Ovary (tissue), 9 donors: ENCODE measurements around the gene CROCC2. TPM values are rescaled to one million over a fixed set of nuclear protein-coding genes. Genes with fewer than 3 reads are reported as not detected.

ENCODE experiments used
- DNase-seq, 5 donors: peaks; one replicate each; pipeline ENCODE4 v3.0.0-alpha.2; 2019 to 2020
- H3K27ac ChIP-seq, 2 donors: fragments of 200-600 bp; one replicate each; pipeline versions ENCODE4 v1.5.1 to v1.8.0; 2019 to 2022
- H3K27me3 ChIP-seq: fragments of 200-600 bp; one replicate; pipeline ENCODE4 v1.8.0; 2022
- H3K36me3 ChIP-seq: fragments of 200-600 bp; sonication (generic); one replicate; pipeline ENCODE4 v1.5.1; 2019
- H3K4me1 ChIP-seq: one replicate; pipeline ENCODE4 v1.8.1; 2013; ENCODE audit warnings: mild to moderate bottlenecking, moderate library complexity; ENCODE audit not compliant: insufficient read depth
- H3K4me3 ChIP-seq: fragments of 200-600 bp; sonication (generic); one replicate; pipeline ENCODE4 v1.5.1; 2017
- H3K9me3 ChIP-seq, 2 donors: fragments of 200-600 bp in 1 of 2; sonication (generic) in 1 of 2; one replicate each; pipeline versions ENCODE4 v1.5.1 to v1.8.1; 2013 to 2019; ENCODE audit warnings: mild to moderate bottlenecking in 1 of 2, moderate library complexity in 1 of 2
- CTCF ChIP-seq, 3 donors: fragments of 450-650 bp in 2 of 3; fragments of 200-600 bp in 1 of 3; IDR thresholded peaks; one replicate each; pipeline versions ENCODE4 v1.5.1 to v1.8.0; 2016 to 2022; ENCODE audit warnings: antibody characterized with exemption in 3 of 3, mild to moderate bottlenecking in 1 of 3
- EP300 ChIP-seq: sonication (generic); formaldehyde crosslinking; IDR thresholded peaks from one replicate; pipeline ENCODE4 v1.6.1; 2017; ENCODE audit warnings: antibody characterized with exemption
- POLR2A ChIP-seq: fragments of 450-650 bp; IDR thresholded peaks from one replicate; pipeline ENCODE4 v1.6.1; 2017; ENCODE audit warnings: antibody characterized with exemption, mild to moderate bottlenecking, moderate library complexity
- WGBS, 3 donors: extraction: QIAGEN DNeasy Blood & Tissue Kit in 1 of 3; methylation state at CpG; one replicate each; pipeline versions ENCODE4 v1.1.5 to v1.1.7; 2013 to 2017; 5-methylcytosine and 5-hydroxymethylcytosine counted together
- intact Hi-C, 4 donors: fragments of 100-400 bp; cut with DNase I; formaldehyde crosslinking; loops; one replicate each; pipeline versions ENCODE4 v1.11.0 to v1.15.1; 2022 to 2023
- polyA plus RNA-seq, 2 donors: library from polyadenylated mRNA; stranded (reverse); fragments of 200-250 nt in 1 of 2; fragments of 350-450 nt in 1 of 2; fragmentation: Illumina TruSeq in 1 of 2; extraction: RNeasy Lipid Tissue Mini Kit (QIAGEN cat#74804) in 1 of 2; gene quantifications; one replicate each; pipeline ENCODE4 v1.2.3, GENCODE V29; 2013 to 2014
- total RNA-seq, 7 donors: library from RNA; depleted of rRNA in 2 of 7; stranded (reverse); fragments of >200 nt in 2 of 7; fragmentation: NEBNext Ultra II Directional in 3 of 7; extraction: Animal tissue kit (Norgen Biotek cat#: 25700) in 3 of 7; gene quantifications; one replicate each; pipeline versions ENCODE4 v1.1.0 to v1.2.4, GENCODE V29; 2016 to 2023
- donor health status: DM: no; HTN: no; CAD: no; lungs with moderate emphysema.
- donor health status: DM: no; HTN: no; CAD: no.
- donor health status: Bipolar disorder and iron deficiency.
- donor health status: DM: yes; HTN: yes; CAD: no.
- donor health status: DM: no; HTN: no; CAD: no.
- donor health status: DM: yes; HTN: yes; CAD: no.

The CROCC2 gene
- total and polyA plus RNA-seq, 9 donors, result 0.15 to 6.1 (median 1.5) TPM; not detected in 1

GRCh38 chr2:240889601-240890560 is 16.3 kb upstream of the CROCC2 start:
- intact Hi-C loops, result no loop called here

GRCh38 chr2:240890691-240891090 is 15.4 kb upstream of the CROCC2 start:
- DNase-seq, result no peak
- no peaks in the 10 kb centered on the region for H3K4me1 ChIP-seq
- TF ChIP-seq EP300, result no peak
- no peak for TF ChIP-seq CTCF (IDR thresholded peaks at IDR 0.05)
- no peak for TF ChIP-seq POLR2A
- 89 to 91% (median 90%) methylated on average over 12 to 14 of the region's 14 CpGs for WGBS, 3 donors
- H3K36me3 ChIP-seq, result no peaks in the 10 kb centered on the region
- no peaks in the 10 kb centered on the region for H3K27me3 ChIP-seq
- H3K9me3 ChIP-seq, result no peaks in the 10 kb centered on the region
- intact Hi-C loops, result no loop called here
- H3K4me3 ChIP-seq, result no peak overlapping the region
- no peak overlapping the region for H3K27ac ChIP-seq

More at GRCh38 chr2:240889601-240890560, 16.3 kb upstream of the CROCC2 start:
- no peak for DNase-seq
- Histone ChIP-seq H3K9me3 (no peaks in the 10 kb centered on the region), H3K27ac (no peak overlapping the region), H3K4me1 (no peaks in the 10 kb centered on the region), H3K36me3 (no peaks in the 10 kb centered on the region), H3K27me3 (no peaks in the 10 kb centered on the region), H3K4me3 (no peak overlapping the region)
- TF ChIP-seq CTCF (IDR thresholded peaks at IDR 0.05) (no peak), POLR2A (no peak), EP300 (no peak)
- 88 to 91% (median 90%) methylated on average over 33 to 38 of the region's 38 CpGs for WGBS, 3 donors

GRCh38 chr2:240891492-240892340 is 14.4 kb upstream of the CROCC2 start:
- Histone ChIP-seq H3K27ac (no peak overlapping the region), H3K36me3 (no peaks in the 10 kb centered on the region), H3K27me3 (no peaks in the 10 kb centered on the region), H3K4me1 (no peaks in the 10 kb centered on the region), H3K4me3 (no peak overlapping the region), H3K9me3 (no peaks in the 10 kb centered on the region)
- WGBS, 3 donors, result 79 to 87% (median 83%) methylated on average over 19 to 20 of the region's 20 CpGs
- intact Hi-C loops, result no loop called here
- no peak for TF ChIP-seq EP300
- TF ChIP-seq CTCF (IDR thresholded peaks at IDR 0.05), result no peak
- no peak for TF ChIP-seq POLR2A
- DNase-seq, result no peak

- Histone ChIP-seq H3K36me3 (no peaks in the 10 kb centered on the region), H3K4me3 (no peak overlapping the region), H3K27me3 (no peaks in the 10 kb centered on the region), H3K4me1 (no peaks in the 10 kb centered on the region), H3K27ac (no peak overlapping the region), H3K9me3 (no peaks in the 10 kb centered on the region)
- 74 to 83% (median 80%) methylated on average over 9 of the region's 9 CpGs for WGBS, 3 donors
- intact Hi-C loops, result no loop called here
- no peak for TF ChIP-seq POLR2A
- no peak for DNase-seq
Measured at GRCh38 chr2:240892356-240892755, 13.8 kb upstream of the CROCC2 start.
